Activated CD8-positive, alpha-beta memory T cell treated with anti-CD3 and anti-CD28 coated beads, Interleukin-2, amount 10 ng/mL, durations not matched to agents 7 days and 5 days (primary cell): Measurements from ENCODE around the gene NEGR1. TPM values are rescaled to one million over a fixed set of nuclear protein-coding genes. Genes with fewer than 3 reads are reported as not detected.

Experiments
- ATAC-seq: fragments of 150-1000 bp; cut with Tn5 transposase; one replicate; pipeline ENCODE4 v1.10.0; 2021; ENCODE audit warnings: moderate library complexity
- CTCF ChIA-PET: fragments of 350-600 bp; sonication (Branson Sonifier 250); formaldehyde crosslinking; loops from one replicate; lab custom pipeline; 2021; ENCODE audit warnings: antibody characterized with exemption; lab: Charles Lee
- DNase-seq: peaks from one replicate; pipeline ENCODE4 v3.0.0-alpha.2; 2020
- H3K27ac Mint-ChIP-seq: one replicate; pipeline ENCODE4 v1.8.0; 2021; ENCODE audit warnings: mild to moderate bottlenecking, mixed read lengths
- H3K27me3 Mint-ChIP-seq: one replicate; pipeline ENCODE4 v1.8.0; 2021; ENCODE audit warnings: mixed read lengths
- H3K36me3 Mint-ChIP-seq: one replicate; pipeline ENCODE4 v1.8.0; 2021; ENCODE audit warnings: mild to moderate bottlenecking, mixed read lengths
- H3K4me1 Mint-ChIP-seq: one replicate; pipeline ENCODE4 v1.8.0; 2021; ENCODE audit warnings: mixed read lengths
- H3K4me3 Mint-ChIP-seq: one replicate; pipeline ENCODE4 v1.8.0; 2021; ENCODE audit warnings: mild to moderate bottlenecking, moderate library complexity, mixed read lengths
- H3K9me3 Mint-ChIP-seq: one replicate; pipeline ENCODE4 v1.8.0; 2022; ENCODE audit warnings: low read depth, mixed read lengths
- total RNA-seq, 2 experiments: library from RNA; stranded (reverse); gene quantifications; one replicate each; pipeline ENCODE4 v1.2.3, GENCODE V29; 2021

NEGR1 gene
- total RNA-seq, 2 experiments from 2014 or later: not detected

GRCh38 chr1:71417421-71417820 is 864.9 kb downstream of the NEGR1 start:
- ATAC-seq (no peak), DNase-seq (no peak)
- H3K4me3 Mint-ChIP-seq: no peak overlapping the region
- no peaks in the 10 kb centered on the region for H3K9me3 Mint-ChIP-seq
- no peaks in the 10 kb centered on the region for H3K4me1 Mint-ChIP-seq
- H3K36me3 Mint-ChIP-seq: no peaks in the 10 kb centered on the region
- CTCF ChIA-PET: no interaction called here
- H3K27me3 Mint-ChIP-seq: no peaks in the 10 kb centered on the region
- no peak overlapping the region for H3K27ac Mint-ChIP-seq

GRCh38 chr1:71414179-71414578 is 868.2 kb downstream of the NEGR1 start:
- ATAC-seq (no peak), DNase-seq (no peak)
- Mint-ChIP-seq H3K9me3 (peaks cover 5% of the 10 kb centered on the region), H3K4me1 (no peaks in the 10 kb centered on the region), H3K36me3 (no peaks in the 10 kb centered on the region), H3K27me3 (no peaks in the 10 kb centered on the region), H3K4me3 (no peak overlapping the region), H3K27ac (no peak overlapping the region)
- CTCF ChIA-PET: no interaction called here

GRCh38 chr1:71413441-71414175 is 868.7 kb downstream of the NEGR1 start:
- no peak for ATAC-seq
- no peaks in the 10 kb centered on the region for H3K36me3 Mint-ChIP-seq
- no peak for DNase-seq
- H3K4me1 Mint-ChIP-seq: no peaks in the 10 kb centered on the region
- CTCF ChIA-PET: no interaction called here
- no peaks in the 10 kb centered on the region for H3K27me3 Mint-ChIP-seq
- no peak overlapping the region for H3K4me3 Mint-ChIP-seq
- peaks cover 5% of the 10 kb centered on the region for H3K9me3 Mint-ChIP-seq
- no peak overlapping the region for H3K27ac Mint-ChIP-seq

GRCh38 chr1:71400050-71400449 is 882.3 kb downstream of the NEGR1 start:
- Mint-ChIP-seq H3K9me3 (peaks cover 2% of the 10 kb centered on the region), H3K27ac (no peak overlapping the region), H3K4me1 (no peaks in the 10 kb centered on the region), H3K27me3 (no peaks in the 10 kb centered on the region), H3K4me3 (no peak overlapping the region), H3K36me3 (no peaks in the 10 kb centered on the region)
- no peak for ATAC-seq
- DNase-seq: no peak
- CTCF ChIA-PET: no interaction called here

- no peak for ATAC-seq
- CTCF ChIA-PET: no interaction called here
Measured at GRCh38 chr1:71399594-71399993, 882.7 kb downstream of the NEGR1 start.

GRCh38 chr1:71393301-71393700 is 889.0 kb downstream of the NEGR1 start:
- Mint-ChIP-seq H3K27me3 (no peaks in the 10 kb centered on the region), H3K4me1 (no peaks in the 10 kb centered on the region), H3K4me3 (no peak overlapping the region), H3K36me3 (no peaks in the 10 kb centered on the region), H3K9me3 (peaks cover 6% of the 10 kb centered on the region), H3K27ac (no peak overlapping the region)
- DNase-seq: no peak
- no peak for ATAC-seq
- CTCF ChIA-PET: no interaction called here

More at GRCh38 chr1:71399594-71399993, 882.7 kb downstream of the NEGR1 start:
- peaks cover 4% of the 10 kb centered on the region for H3K9me3 Mint-ChIP-seq
- no peak for DNase-seq
- H3K4me3 Mint-ChIP-seq: no peak overlapping the region
- no peaks in the 10 kb centered on the region for H3K27me3 Mint-ChIP-seq
- no peaks in the 10 kb centered on the region for H3K4me1 Mint-ChIP-seq
- H3K27ac Mint-ChIP-seq: no peak overlapping the region
- H3K36me3 Mint-ChIP-seq: no peaks in the 10 kb centered on the region

GRCh38 chr1:71390518-71390917 is 891.8 kb downstream of the NEGR1 start:
- no peaks in the 10 kb centered on the region for H3K27me3 Mint-ChIP-seq
- DNase-seq (no peak), ATAC-seq (no peak)
- H3K36me3 Mint-ChIP-seq: no peaks in the 10 kb centered on the region
- CTCF ChIA-PET: no interaction called here
- peaks cover 10% of the 10 kb centered on the region for H3K9me3 Mint-ChIP-seq
- no peak overlapping the region for H3K4me3 Mint-ChIP-seq
- H3K4me1 Mint-ChIP-seq: no peaks in the 10 kb centered on the region
- no peak overlapping the region for H3K27ac Mint-ChIP-seq

- Mint-ChIP-seq H3K27ac (no peak overlapping the region), H3K36me3 (no peaks in the 10 kb centered on the region), H3K4me3 (no peak overlapping the region), H3K4me1 (no peaks in the 10 kb centered on the region), H3K9me3 (peaks cover 4% of the 10 kb centered on the region), H3K27me3 (no peaks in the 10 kb centered on the region)
- ATAC-seq: no peak
- CTCF ChIA-PET: no interaction called here
- no peak for DNase-seq
Measured at GRCh38 chr1:71377886-71378285, 904.5 kb downstream of the NEGR1 start.

- Mint-ChIP-seq H3K9me3 (peaks cover 2% of the 10 kb centered on the region), H3K4me3 (no peak overlapping the region), H3K27ac (no peak overlapping the region), H3K36me3 (no peaks in the 10 kb centered on the region), H3K4me1 (no peaks in the 10 kb centered on the region), H3K27me3 (no peaks in the 10 kb centered on the region)
- ATAC-seq: no peak
- no peak for DNase-seq
- CTCF ChIA-PET: no interaction called here
Measured at GRCh38 chr1:71372496-71372895, 909.8 kb downstream of the NEGR1 start.

GRCh38 chr1:71371581-71371980 is 910.8 kb downstream of the NEGR1 start:
- CTCF ChIA-PET: no interaction called here
- Mint-ChIP-seq H3K36me3 (no peaks in the 10 kb centered on the region), H3K27me3 (no peaks in the 10 kb centered on the region), H3K27ac (no peak overlapping the region), H3K4me3 (no peak overlapping the region), H3K4me1 (no peaks in the 10 kb centered on the region), H3K9me3 (no peaks in the 10 kb centered on the region)
- DNase-seq (no peak), ATAC-seq (no peak)

- Mint-ChIP-seq H3K27me3 (no peaks in the 10 kb centered on the region), H3K4me1 (no peaks in the 10 kb centered on the region), H3K9me3 (peaks cover 1% of the 10 kb centered on the region), H3K4me3 (no peak overlapping the region), H3K27ac (no peak overlapping the region), H3K36me3 (no peaks in the 10 kb centered on the region)
- ATAC-seq: no peak
- CTCF ChIA-PET: no interaction called here
- DNase-seq: no peak
Measured at GRCh38 chr1:71364236-71364635, 918.1 kb downstream of the NEGR1 start.

- Mint-ChIP-seq H3K36me3 (no peaks in the 10 kb centered on the region), H3K9me3 (peaks cover 4% of the 10 kb centered on the region), H3K27me3 (no peaks in the 10 kb centered on the region), H3K4me1 (no peaks in the 10 kb centered on the region), H3K4me3 (no peak overlapping the region), H3K27ac (no peak overlapping the region)
- CTCF ChIA-PET: no interaction called here
- no peak for ATAC-seq
- no peak for DNase-seq
Measured at GRCh38 chr1:71362691-71363090, 919.6 kb downstream of the NEGR1 start.

- ATAC-seq: no peak
- Mint-ChIP-seq H3K27me3 (no peaks in the 10 kb centered on the region), H3K4me3 (no peak overlapping the region), H3K27ac (no peak overlapping the region), H3K4me1 (no peaks in the 10 kb centered on the region), H3K36me3 (no peaks in the 10 kb centered on the region), H3K9me3 (peaks cover 4% of the 10 kb centered on the region)
- no peak for DNase-seq
- CTCF ChIA-PET: no interaction called here
Measured at GRCh38 chr1:71362076-71362475, 920.3 kb downstream of the NEGR1 start.

GRCh38 chr1:71357708-71358107 is 924.6 kb downstream of the NEGR1 start:
- Mint-ChIP-seq H3K36me3 (no peaks in the 10 kb centered on the region), H3K4me3 (no peak overlapping the region), H3K27me3 (no peaks in the 10 kb centered on the region), H3K27ac (no peak overlapping the region), H3K9me3 (peaks cover 6% of the 10 kb centered on the region), H3K4me1 (no peaks in the 10 kb centered on the region)
- ATAC-seq: no peak
- DNase-seq: no peak
- CTCF ChIA-PET: no interaction called here
